ENCODE results near the gene DNASE1L3. TPM values are rescaled to one million over a fixed set of nuclear protein-coding genes. Genes with fewer than 3 reads are reported as not detected.

DNASE1L3 gene
- total and polyA plus RNA-seq, 2 of the 8 experiments (the other 6 are each of a cell fraction or from before 2014, with no cell fraction given) = not detected

DNA sequence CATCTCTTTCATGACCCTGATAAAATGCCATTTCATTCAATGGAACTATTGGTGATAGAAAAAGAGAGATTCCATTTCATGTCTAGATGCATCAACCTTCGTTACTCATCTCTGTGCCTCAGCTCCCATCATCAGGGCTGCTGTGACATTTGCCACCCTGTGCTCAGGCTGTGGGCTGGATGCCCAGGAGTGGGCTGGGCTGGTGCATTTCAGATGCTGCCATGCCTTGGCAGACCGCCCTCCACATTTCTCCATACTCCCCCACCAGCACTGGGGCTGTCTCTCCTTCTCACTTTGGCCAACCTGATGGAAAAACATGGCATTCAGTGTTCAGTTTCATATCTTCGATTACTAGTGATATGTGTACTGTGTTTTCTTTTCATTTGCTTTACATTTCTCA lies 59.1 kb downstream of the DNASE1L3 start:
- Histone ChIP-seq H3K4me1 (replicated peaks in 1 of 4; ENCODE audit: control insufficient read depth in 3 of 4, insufficient read depth in 4 of 4, low read length in 3 of 4) (no peaks in the 10 kb centered on the region), H3K56ac (replicated peaks; ENCODE audit: insufficient read length, low read depth, low read length) (no peak overlapping the region), H3K27me3 (replicated peaks in 1 of 4; ENCODE audit: control insufficient read depth in 3 of 4, extremely low read depth in 1 of 4, insufficient read depth in 3 of 4, low read length in 3 of 4) (no peaks in the 10 kb centered on the region), H3K18ac (ENCODE audit: extremely low read depth, low read length) (no peak overlapping the region), H2BK20ac (ENCODE audit: low read length) (no peak overlapping the region), H3K4me3 (ENCODE audit: extremely low read depth in 1 of 4, insufficient read depth in 2 of 4, low read depth in 3 of 4, low read length in 4 of 4) (no peak overlapping the region), H3K79me2 (ENCODE audit: control insufficient read depth in 1 of 2, insufficient read depth in 2 of 2, low read length in 2 of 2) (no peaks in the 10 kb centered on the region), H3K23me2 (ENCODE audit: low read depth, low read length) (no peaks in the 10 kb centered on the region), H3K9ac (replicated peaks in 1 of 4; ENCODE audit: extremely low read depth in 1 of 4, low read depth in 3 of 4, low read length in 3 of 4) (no peak overlapping the region), H4K5ac (ENCODE audit: insufficient read length, low read depth, low read length) (no peak overlapping the region), H3K14ac (ENCODE audit: insufficient read length) (no peak overlapping the region), H3K9me3 (ENCODE audit: insufficient read depth in 2 of 2, low read depth in 1 of 2, low read length in 1 of 2) (no peaks in the 10 kb centered on the region), H3K79me1 (ENCODE audit: low read depth, low read length) (no peaks in the 10 kb centered on the region), H3K4ac (replicated peaks; ENCODE audit: insufficient read length, low read depth, low read length) (no peak overlapping the region), H3K23ac (ENCODE audit: insufficient read length) (no peak overlapping the region), H2BK15ac (ENCODE audit: low read length) (no peak overlapping the region), H3K4me2 (ENCODE audit: insufficient read depth in 1 of 2, low read depth in 2 of 2, low read length in 2 of 2) (no peak overlapping the region), H3K36me3 (ENCODE audit: control insufficient read depth in 2 of 4, insufficient read depth in 4 of 4, low read length in 3 of 4) (peaks cover 28 to 87% (median 59%) of the 10 kb centered on the region in 4 experiments; a peak in 7 of 8 replicates), H2BK120ac (replicated peaks; ENCODE audit: low read depth, low read length) (no peak overlapping the region), H3K27ac (ENCODE audit: low read depth, low read length) (no peak overlapping the region), H2AK5ac (ENCODE audit: low read depth, low read length) (no peak overlapping the region), H4K20me1 (replicated peaks in 1 of 2; ENCODE audit: control insufficient read depth in 1 of 2, insufficient read depth in 2 of 2, low read length in 2 of 2) (peaks cover 0 to 4% of the 10 kb centered on the region in 2 experiments), H2AFZ (ENCODE audit: low read length) (no peak overlapping the region), H2BK5ac (ENCODE audit: low read depth, low read length) (no peak overlapping the region), H4K8ac (ENCODE audit: extremely low read depth, insufficient read depth, low read length) (no peak overlapping the region; the same call in 1 of the 2 replicates), H2BK12ac (ENCODE audit: low read depth, low read length) (no peak overlapping the region), H4K91ac (replicated peaks; ENCODE audit: insufficient read length, low read length) (no peak overlapping the region)
- 85% methylated on average over 3 of the region's 3 CpGs; no CpG with 5 or more reads in 1 of the 2 experiments for WGBS, 2 experiments (ENCODE audit: extremely low coverage in 1 of 2, insufficient coverage in 1 of 2, insufficient read length in 1 of 2, insufficient replicate concordance in 2 of 2, low coverage in 1 of 2, low lambda C conversion rate in 2 of 2, missing lambda C conversion rate in 1 of 2)
- DNase-seq (ENCODE audit: low read depth in 1 of 2, low spot score in 2 of 2) (no peak), FAIRE-seq (no peak)
- CTCF ChIA-PET (ENCODE audit: partially characterized antibody) = interaction anchor here (0.7 to 1.9 kb wide), 5 partner anchors 12 to 40 kb away, joined by 3 to 15 read pairs (median 4); no protein-coding TSS in a partner anchor
- POLR2A ChIA-PET (ENCODE audit: partially characterized antibody) = no interaction called here
- TF ChIP-seq CTBP2 (IDR thresholded peaks at IDR 0.05; ENCODE audit: borderline replicate concordance, insufficient read depth, insufficient read length, low read length) = no peak

Data from H1 (cell line).